Activated CD4-positive, alpha-beta T cell treated with anti-CD3 and anti-CD28 coated beads for 1 hour (primary cell): ENCODE results near the gene SKAP1.
"Not testable (repeated sequence)": the region's sequence is repeated elsewhere in the genome, so short reads cannot be mapped to it uniquely, and the experiment has no call there.

ENCODE experiments used
- DNase-seq: peaks from one replicate; pipeline ENCODE4 v3.0.0-alpha.2; 2020

The SKAP1 gene

DNA sequence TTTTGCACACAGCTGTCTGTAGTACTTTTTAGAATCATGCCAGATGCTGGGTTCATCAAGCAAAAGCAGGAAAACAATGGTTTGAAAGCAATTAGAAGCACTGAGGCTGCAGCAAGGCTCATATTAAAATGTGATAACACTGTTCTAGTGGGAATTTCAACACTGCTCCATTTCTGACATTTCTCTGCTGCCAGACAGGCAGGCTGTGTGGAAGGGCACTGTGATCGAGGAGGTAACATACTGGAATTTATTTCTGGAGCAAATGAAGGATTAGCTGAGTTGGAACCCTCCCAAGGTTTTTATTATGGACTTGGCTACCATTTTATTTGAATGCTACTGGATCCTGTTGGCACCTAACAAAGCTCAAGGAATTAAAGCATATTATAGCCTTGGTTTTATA lies 66.9 kb downstream of the SKAP1 start:
- DNase-seq = no peak

DNA sequence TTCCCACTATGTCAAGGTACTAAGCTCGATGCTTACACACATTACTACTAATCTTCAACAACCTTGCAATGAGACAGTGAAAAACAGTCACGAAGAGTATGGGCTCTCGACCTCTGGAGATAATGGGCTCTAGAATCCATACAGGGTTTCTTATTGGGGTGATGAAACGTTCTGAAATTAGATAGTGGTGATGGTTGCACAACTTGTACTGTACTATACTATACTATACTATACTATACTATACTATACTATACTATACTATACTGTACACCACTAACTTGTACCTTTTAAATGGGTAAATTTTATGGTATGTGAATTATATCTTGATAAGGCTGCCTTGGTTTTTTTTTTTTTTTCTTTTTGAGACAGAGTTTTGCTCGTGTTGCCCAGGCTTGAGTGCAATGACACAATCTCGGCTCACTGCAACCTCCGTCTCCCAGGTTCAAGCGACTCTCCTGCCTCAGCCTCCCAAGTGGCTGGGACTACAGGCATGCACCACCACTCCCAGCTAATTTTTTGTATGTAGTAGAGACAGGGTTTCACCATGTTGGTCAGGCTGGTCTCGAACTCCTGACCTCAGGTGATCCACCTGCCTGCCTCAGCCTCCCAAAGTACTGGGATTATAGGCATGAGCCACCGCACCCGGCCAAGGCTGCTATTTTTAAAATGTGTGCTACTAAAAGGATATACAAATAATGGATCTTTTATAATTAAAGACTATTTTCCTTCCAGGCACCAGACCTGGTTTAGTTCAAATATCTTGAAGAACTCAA lies 69.0 kb downstream of the SKAP1 start:
- DNase-seq = not testable (repeated sequence)

DNA sequence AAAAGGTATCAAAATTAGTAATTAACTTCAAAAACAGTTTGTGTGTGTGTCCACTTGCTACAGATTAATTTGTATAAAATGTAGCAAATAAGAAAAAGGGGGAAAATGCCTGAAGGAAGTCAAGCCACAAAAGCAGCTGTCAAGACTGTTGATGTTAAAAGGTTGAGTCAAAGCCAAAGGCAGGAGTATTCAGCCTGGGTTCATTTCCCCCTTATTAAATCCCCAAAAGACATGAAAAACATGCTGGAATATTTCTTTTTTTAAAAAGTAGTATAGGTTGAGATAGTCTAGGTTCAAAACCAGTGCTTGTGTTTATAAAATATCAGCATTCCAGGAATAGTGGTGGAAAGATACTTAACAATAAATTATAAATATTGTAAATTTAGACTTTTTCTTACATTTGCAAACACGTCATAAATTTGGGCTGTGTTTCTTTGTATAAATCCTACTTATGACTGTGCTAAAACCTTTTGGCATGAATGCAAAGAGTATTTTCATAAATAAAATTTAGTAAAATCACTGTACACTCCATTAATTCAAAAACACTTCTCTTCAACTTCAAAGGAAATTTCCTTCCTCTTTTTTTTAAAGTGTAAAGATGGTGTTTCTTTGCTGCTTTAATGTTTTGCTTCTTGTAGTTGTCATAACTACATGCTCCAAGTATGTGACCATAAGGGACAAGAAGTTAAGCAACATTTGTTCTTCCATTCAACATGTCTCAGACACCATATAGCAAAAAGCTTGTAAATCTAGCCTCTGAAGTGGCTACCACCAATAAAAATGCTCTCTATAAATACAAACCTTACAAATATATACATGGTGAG lies 72.0 kb downstream of the SKAP1 start:
- no peak for DNase-seq

DNA sequence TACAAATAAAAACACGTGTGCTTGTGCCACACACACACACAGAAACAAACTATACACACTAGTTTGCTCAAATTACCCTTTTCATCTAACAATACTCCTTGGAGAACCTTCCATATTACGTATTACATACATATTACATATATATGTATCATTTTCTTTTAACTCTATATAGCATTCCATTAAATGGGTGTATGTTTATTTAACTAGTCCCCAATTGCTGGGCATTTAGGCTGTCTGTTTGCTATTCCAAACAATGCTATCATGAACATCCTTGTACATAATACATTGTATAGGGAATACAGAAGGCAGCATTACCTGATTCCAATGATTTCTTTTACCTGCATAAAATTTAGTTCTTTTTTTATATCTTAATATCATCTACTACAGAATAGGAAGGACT lies 73.1 kb downstream of the SKAP1 start:
- no peak for DNase-seq

DNA sequence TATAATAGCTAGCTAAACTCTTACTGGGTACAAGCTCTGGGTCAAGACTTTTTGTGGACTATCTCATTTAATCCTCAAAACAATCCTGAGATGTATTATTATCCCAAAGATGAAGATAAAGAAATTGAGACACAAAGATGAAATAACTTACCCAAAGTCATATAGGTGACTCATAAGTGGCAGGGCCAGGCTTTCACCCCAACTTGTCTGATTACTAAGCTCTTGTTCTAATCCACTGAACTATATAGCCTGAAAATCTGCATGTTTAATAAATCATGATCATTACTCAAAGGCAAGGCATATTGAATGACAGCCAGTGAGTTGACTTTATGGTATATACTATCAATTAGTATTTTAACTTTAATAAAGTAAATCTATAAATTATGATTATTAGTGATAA lies 77.4 kb downstream of the SKAP1 start:
- no peak for DNase-seq

DNA sequence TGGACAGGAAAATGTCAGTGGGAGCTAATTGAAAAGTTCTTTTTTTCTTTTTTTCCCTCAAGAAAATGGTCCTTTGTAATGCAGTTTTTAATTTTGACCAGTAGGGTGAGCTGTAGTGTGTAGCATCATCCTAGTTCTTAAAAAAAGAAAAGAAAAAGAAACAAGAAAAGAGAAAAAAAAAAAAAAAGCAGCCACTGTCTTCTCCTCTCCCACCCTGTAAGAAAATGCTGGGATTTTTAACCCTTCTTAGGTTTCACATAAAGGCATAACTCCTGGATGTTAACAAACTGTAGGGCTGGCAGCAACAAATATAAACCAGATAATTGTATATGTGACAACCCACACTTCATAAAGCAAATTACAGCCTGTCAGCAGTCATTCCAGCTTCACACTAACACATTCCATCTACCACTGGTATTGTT lies 78.1 kb downstream of the SKAP1 start:
- no peak for DNase-seq

DNA sequence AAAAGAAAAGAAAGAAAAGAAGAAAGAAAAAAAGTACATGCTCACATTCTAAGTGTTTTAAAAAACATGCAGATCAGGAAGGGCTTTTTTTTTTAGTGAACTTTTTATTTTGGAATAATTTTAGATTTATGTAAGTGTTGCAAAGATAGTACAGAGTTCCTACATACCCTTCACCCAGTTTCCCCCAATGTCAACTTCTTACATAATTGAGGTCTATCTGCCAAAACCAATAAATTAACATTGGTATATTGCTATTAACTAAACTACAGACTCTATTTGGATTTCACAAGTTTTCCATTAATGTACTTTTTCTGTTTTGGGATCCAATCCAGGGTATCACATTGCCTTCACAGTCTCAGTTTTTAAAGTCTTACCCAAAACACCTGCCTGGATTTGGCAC lies 81.7 kb downstream of the SKAP1 start:
- no peak for DNase-seq

DNA sequence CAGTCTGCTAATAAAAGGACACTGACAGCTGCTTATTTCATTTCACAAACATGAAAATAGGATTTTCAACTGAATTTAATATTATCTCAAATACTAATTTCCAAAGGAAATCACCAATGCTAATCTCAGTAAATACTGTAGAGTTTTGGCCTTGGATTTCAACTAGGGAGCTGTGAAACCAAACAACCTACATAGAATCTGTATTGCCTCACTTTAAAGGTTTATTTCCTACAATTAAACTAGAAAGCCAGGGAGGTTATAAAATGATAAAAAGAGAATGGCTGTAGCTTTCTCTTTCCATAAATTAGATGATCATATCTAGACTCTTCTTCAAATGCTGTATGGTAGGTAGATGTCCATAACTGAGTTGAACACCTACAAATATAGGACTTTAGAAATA lies 82.8 kb downstream of the SKAP1 start:
- DNase-seq = no peak

DNA sequence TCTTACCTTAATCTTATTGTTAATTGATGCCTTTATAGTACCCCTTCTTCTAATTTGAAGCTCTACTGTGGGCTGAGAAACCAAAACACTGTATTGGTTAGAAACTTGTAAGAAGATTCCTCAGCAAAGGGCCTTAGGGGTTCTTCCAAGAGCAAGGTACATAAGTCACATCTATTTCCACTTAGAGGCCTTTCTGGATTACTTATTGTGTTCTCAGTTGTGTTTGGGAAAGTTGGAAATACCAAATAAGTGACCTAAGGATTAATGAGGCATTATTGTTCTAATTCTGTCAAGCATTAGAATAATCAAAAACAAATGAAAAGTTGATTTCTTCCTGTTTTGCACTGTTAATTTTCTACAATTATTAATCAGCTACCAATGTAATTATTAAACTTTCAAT lies 85.8 kb downstream of the SKAP1 start:
- DNase-seq = no peak

DNA sequence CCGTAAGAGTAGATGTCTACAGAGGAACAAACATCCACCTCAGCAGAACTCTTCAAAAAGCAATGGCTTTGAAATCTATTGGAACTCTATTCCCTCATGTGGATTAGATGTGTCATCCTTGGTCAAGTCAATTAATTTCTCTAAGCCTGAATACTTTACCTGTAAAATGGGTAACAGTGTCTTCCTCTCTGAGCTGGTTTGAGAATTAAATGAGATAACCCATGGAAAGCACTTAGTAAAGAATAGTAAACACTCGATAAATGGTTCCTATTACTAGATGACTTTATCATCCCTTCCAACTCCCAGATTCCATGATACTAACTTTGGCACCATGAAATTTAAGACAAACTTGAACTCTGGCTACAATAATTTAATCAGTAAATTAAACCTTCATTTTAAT lies 89.1 kb downstream of the SKAP1 start:
- no peak for DNase-seq

DNA sequence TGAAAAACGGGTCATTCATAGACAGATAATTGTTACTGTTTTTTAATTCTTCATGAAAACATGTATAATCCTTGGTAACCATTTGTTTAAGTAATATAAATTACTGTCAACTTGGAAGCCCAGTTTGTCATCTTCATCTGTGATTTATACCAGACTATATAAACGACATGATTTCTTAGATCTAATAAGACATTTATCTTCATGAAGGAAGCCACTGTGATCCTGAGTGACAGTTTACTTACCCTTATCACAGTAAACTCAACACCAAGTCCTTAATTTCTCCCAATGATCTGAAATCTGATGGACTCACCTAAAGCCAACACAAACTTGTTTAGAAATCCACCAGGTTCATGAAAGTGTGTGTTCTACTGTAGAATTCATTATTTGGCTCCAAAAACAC lies 91.3 kb downstream of the SKAP1 start:
- DNase-seq = no peak

DNA sequence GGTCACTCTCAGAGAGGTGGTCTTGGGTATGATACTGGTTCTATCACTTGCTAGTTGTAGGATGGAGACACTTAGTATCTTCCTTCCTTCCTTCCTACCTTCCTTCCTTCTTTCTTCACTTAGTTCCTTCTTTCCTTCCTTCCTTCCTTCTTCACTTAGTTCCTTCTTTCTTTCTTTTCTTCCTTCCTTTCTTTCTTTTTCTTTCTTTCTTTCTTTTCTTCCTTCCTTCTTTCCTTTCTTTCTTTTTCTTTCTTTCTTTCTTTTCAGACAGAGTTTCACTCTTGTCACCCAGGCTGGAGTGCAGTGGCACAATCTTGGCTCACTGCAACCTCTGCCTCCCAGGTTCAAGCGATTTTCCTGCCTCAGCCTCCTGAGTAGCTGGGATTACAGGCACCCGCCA lies 92.1 kb downstream of the SKAP1 start:
- DNase-seq = not testable (repeated sequence)

DNA sequence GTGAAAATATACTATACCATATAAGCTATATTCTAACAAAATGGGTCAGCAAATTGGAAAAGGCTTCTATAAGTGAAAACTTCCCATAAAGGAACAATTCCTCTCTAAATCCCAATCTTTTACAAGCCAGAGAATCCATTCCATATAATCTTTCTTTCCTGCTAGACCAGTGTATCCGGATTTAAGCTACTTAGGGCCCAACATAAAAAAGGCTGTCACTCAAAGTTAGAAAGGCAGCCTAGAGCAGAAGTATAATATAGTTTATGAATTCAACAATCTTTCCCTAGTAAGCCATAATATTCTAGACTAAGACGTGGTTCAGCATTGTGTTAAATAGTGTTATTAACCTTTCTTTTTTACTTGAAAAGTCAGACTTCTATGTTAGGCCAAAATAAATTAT lies 93.0 kb downstream of the SKAP1 start:
- no peak for DNase-seq

DNA sequence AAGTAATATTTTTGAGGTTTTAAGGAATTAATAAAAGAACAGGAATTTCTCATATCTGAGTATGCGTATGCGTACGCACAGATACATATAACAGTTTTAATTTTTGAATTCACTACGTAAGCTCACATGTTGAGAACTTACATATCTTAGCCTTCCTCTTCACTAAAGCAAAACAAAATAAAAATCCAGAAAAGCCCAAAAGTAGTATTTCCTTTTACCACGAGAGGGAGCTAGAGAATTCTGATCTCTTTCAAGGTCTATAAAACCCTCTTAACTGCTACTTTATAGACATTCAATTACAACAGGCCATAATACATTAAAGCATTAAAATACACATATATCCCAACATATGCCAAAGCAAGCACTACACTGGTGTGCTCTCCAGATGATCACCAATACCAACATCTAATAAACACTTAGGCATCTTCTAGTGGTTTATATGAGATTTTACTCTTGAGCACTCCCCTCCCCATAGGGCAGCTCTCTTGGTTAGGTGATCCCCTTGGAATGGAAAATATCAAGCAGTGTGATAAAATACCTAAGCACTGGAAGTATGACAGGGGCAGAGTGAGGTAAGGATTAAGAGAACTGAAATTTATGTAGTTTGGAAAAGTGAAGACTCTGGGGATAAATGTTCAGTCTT lies 94.0 kb downstream of the SKAP1 start:
- DNase-seq = no peak

DNA sequence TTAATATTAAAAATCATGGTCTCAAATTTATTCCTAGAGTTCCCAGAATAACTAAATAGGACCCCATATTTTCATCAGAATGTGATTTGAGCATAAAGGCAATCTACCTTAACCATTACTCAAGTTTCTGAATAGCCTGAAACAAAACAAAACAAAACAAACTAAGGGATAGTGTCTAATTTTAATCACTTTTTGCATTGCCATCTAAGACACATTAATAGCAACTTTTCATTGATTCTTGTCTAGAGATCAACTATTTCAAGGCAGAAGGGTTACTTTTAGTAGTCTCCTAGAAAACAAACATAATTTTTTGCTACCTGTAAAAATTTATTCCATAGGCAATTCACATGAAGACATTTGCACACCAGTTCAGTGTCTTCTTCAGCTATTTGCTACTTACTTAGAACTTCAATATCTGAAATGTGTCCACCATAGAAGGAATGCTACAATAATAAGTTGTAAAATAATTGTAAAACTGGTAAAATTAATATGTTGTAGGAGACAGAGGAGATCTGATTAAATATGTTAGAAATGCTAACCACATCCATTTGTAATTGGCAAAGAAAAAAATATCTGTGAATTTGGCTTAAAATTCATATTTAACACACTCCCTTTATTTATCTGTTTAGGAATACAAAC lies 94.7 kb downstream of the SKAP1 start:
- no peak for DNase-seq

DNA sequence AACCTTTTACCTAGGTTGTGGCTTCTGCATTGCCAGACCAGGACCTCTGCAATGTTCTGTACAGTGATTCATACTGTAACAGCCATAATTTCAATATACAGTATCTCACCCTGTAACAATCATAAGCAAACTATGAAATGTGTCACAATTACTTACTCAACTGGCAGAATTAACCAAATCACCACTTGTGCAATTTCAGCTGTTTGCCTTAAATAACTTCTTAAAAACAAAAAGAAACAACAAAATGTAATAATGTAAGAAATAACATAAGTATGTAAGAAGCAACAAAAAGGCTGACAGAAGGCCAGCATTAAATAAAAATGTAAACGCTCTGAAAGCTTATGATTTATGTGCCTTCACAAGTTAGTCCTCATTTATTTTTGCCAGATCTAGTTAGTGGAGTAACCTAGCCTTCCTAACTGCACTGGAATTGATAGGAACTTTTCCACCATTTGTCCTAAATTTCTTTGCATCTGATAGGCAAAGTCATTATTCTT lies 96.9 kb downstream of the SKAP1 start:
- DNase-seq = no peak

DNA sequence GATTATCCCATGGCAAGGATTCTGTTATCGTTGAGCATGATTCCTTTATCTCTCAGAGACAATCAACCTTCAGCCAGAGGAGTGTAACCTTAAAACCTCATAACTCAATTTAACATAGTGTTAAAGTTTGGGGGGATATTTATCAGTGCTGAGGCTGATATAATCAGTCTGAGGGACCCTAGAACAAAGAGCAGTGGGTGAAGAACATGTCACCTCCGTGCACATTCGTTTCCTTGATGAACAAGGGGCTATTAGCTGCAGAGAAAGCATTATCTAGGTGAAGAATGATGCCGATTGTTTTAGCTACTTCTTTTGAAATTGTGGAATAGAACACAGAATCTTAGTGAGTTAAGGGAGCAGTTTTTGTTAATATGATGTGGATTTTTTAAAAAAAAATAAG lies 99.1 kb downstream of the SKAP1 start:
- no peak for DNase-seq

DNA sequence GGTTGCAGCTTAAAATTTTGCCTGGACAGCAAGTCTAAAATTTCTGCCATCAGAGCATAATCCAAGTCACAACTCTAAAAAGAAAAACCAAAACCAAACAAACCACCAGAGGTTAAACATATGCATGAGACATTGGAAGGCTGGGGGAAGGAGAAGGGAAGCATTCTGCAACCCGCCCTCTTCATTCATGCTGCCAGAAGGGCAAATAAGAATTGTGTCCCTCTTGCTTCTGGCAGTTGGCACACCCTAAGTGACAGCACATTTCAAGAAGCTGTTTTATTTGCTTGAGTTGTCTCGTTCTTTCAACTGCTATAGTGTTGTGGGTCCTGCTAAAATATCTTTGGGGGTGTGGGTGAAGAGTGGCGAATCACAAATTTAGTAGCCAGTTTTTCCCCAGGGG lies 99.6 kb downstream of the SKAP1 start:
- no peak for DNase-seq

DNA sequence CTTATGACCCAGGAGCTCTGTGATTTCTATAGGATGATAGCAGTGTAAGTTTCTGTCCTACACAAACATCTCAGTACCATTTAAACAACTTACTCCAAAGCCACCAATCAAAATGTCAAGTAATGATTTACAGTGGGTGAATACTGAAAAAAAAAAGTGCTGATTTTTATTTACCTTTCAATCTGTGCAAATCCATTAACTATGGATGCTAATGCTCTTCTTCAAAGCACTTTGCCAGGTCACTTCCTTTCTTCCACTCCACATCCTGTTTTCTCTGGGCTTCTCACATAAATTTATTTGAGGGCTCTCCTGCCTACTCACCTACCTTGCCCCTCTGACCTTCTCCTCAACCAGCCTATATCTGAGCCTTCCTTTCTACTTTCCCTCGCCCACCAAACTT lies 101.6 kb downstream of the SKAP1 start:
- DNase-seq = no peak

DNA sequence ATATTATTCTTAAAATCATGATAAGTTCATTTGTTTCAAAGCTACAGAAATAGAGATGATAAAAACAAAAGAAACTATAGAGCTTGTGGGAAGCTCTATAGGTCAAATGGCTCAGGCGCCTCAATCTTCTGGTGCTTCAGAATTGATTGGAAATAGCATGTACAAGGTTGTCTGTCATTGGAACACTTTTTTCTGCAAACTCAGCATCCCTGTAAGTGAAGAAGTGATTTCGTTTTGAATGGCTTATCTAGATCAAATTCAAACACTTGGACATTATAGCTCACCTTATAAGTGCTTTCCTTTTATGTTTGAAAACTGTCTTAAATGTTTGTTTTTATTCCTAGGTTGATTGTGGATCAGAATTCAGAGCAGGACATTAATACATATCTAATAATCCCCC lies 103.7 kb downstream of the SKAP1 start:
- no peak for DNase-seq

DNA sequence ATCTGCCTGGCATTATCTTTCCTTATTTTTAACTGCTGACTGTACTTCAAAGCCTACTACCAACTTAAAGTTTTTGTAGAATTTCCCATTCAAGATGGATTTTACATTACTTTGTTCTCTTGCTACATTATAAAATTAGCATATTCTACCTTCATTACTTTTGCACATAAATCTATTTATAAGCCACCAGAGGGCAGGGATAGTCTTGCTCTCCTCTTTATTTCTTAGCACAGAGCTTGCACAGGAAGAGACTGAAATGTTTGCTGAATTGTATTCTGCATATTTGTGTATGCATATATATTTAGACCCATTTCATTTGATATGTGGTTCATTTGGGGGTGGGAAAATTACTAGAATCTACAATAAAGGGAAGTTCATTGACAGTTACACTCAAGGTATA lies 108.0 kb downstream of the SKAP1 start:
- no peak for DNase-seq

DNA sequence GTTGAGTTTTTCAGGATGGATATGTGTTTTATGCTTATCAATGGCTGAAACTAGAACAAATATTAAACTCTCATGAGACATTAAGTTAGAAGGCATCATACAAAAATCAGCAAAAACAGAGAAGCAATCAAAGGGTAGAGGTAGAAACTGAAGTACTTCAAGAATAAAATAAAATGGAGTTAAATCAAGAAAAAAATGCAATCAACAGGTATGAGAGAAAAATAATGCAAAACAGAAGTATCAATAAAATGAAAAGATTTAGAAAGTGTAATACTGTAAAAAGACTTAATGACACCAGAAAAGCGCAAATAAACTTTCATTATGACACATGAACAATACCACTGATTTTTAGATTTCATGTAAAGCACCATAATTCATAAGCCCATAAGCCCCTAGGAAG lies 112.3 kb downstream of the SKAP1 start:
- no peak for DNase-seq

DNA sequence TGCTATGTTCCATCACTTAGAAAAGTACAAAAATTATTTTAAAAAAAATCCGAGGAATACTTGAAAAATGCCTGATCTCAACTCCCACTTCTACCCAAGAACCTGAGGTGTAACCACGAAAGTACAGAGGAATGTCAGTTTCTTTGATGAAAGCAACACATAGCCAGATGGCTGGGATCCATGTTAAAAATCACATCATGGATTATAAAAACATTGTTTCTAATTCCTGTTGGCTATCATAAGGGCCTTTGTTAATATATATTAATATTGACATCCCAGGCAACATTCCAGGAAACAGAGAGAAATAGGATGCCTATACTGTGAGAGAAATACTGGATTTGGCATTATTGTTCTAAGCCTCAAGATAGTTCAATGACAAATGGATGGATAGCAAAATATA lies 115.3 kb downstream of the SKAP1 start:
- no peak for DNase-seq
